AG09319 (cell line): ENCODE data around the gene DNAJC4.
A peak's percentile ranks its signal among the peaks of the same experiment; 100 is the strongest.
"Not testable (repeated sequence)": the region's sequence is repeated elsewhere in the genome, so short reads cannot be mapped to it uniquely, and the experiment has no call there.

ENCODE experiments used
- DNase-seq: peaks from one replicate; pipeline ENCODE4 v3.0.0-alpha.2; 2010; ENCODE audit warnings: low read depth; ENCODE audit errors: extremely low read depth
- TF ChIP-seq, protein P1 (sequence below): IDR thresholded peaks from 2 replicates; pipeline ENCODE4 v1.5.1; 2011; ENCODE audit warnings: low read depth, mild to moderate bottlenecking, inconsistent platforms, low read length, moderate library complexity

DNAJC4 gene

DNA sequence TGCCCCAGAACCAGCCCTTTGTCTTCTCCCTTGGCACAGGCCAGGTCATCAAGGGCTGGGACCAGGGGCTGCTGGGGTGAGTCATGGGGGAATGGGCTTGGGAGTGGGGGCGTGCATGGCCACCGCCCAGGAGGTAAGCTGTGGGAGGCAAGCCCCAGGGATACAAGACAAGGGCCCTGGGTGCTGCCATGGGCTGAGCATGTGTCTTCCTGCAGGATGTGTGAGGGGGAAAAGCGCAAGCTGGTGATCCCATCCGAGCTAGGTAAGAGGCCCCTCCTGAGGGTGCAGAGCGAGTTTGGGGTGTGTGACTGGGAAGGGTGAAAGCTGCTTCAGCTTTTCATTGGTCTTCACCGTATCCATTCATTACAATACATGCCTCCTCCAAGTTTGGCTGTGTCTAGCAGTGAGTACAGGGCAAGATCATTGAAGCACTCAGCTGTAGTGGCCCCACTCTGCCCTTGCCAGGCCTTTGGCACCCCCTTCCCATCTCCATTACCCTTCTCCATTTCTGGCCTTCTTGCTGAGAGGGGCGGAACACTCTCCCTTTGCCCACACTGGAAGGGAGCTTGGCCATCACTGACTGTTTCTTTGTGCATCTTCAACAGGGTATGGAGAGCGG lies 13.0 kb downstream of the DNAJC4 start:
- no peak for DNase-seq
- TF ChIP-seq, protein P1, sequence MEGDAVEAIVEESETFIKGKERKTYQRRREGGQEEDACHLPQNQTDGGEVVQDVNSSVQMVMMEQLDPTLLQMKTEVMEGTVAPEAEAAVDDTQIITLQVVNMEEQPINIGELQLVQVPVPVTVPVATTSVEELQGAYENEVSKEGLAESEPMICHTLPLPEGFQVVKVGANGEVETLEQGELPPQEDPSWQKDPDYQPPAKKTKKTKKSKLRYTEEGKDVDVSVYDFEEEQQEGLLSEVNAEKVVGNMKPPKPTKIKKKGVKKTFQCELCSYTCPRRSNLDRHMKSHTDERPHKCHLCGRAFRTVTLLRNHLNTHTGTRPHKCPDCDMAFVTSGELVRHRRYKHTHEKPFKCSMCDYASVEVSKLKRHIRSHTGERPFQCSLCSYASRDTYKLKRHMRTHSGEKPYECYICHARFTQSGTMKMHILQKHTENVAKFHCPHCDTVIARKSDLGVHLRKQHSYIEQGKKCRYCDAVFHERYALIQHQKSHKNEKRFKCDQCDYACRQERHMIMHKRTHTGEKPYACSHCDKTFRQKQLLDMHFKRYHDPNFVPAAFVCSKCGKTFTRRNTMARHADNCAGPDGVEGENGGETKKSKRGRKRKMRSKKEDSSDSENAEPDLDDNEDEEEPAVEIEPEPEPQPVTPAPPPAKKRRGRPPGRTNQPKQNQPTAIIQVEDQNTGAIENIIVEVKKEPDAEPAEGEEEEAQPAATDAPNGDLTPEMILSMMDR = no peak

DNA sequence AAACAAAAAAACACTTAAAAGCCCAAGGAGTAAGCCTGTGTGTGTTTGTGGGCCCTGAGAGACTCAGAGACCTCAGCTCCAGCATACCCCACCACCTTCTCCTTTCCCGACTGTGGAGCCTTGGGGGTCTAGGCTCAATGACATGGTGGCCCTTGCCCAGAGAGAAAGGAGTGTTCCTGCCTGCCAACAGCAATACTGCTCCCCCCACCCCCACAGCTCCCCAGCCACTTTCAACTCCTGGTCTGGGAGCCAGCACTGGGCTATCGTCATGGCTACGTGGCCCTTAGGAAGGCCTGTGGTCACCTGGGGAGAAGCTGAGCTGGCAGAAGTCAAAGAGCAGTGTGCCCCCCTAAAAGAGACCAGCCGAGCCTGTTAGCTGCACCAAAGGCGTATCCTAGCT lies 13.8 kb downstream of the DNAJC4 start:
- DNase-seq = no peak
- TF ChIP-seq, protein P1 = no peak

DNA sequence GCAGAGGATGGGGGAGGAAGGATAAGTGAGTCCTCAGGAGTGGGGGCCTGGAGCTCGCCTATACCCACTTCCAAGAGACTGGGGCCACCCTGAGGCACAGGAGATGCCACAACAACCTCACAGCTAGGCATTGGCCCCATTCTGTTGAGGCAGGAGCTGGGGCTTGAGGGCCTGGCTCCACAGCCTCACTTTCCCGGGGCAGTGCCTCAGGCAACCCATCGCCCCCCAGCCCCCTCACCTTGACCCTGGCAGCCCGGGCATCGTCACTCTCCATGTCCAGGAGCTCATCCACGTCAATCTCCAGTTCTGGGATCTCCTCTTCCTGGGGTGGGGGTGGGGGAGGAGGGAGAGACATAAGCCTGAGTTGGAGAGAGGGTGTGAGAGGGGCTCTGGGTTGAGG lies 14.6 kb downstream of the DNAJC4 start:
- no peak for DNase-seq
- TF ChIP-seq, protein P1 = no peak

DNA sequence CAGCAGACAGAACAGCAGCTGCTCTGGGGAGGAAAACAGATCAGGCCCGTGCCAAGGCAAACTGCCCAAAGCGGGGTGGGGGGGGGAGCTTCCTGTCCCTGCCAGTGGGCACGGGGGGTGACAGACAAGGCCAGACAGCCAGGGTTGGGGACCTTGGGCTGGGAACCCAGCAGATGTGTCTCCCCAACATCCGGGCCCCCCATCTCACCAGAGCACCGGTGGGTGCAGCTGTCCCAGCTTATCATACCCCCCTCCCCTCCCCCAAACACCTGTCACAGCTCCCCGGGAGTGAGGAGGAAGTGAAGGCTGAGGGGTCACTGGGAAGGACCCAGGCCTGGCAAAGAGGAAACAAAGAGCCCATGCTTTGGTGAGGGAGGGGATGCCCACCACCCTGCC lies 15.1 kb downstream of the DNAJC4 start:
- DNase-seq = no peak
- TF ChIP-seq, protein P1 = no peak

DNA sequence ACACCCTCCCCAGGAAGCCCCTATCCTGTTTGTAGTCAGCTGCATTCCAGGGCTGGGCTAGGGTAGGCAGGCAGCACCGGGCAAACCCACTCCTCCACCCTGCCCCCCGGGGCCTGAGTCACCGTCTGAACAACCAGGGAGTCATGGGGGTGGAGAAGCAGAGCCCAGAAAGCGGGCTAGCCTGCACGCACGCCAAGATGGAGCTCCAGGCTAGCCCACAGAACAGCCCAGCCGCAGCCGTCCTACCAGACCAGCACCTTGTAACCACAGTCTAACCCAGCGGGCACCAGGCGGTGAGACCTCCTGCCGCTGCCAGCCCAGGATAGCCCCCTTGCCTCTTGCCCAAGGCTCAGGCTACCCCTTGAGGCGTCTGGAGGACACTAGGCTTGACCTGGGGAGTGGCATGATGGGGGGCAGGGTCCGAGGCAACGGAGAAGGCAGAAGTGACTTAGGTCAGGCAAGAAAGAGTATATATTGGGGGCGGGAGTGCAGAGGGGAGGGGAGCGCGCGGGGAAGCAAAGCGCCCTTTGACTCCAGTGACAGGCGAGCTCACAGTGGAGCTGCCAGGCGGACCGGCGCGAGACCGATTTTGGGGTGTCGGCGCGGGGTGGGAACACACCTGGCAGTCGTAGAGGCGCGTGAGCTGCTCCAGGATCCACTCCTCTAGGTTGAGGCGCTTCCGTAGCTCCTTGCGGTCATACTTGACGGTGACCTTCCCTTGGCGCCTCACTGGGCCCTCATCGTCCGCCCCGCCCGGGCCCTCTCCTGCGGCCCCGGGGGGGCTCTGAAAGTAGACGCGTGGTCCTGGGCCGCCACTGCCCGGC lies 15.7 kb downstream of the DNAJC4 start:
- DNase-seq = peak; percentile 49
- TF ChIP-seq, protein P1 = no peak

DNA sequence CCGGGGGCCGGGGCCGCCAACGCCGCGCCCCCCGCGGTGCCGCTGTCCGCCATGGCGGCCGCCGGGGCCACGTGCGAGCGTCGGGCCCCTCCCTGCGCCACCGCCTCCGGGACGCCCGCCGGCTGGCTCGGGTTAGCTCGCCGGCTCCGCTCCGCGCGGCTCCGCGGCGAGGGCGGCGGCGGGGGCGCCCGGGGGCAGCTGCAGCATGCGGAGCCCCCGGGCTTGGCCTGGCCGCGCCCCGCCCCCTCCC lies 16.2 kb downstream of the DNAJC4 start:
- DNase-seq = not testable (repeated sequence)

DNA sequence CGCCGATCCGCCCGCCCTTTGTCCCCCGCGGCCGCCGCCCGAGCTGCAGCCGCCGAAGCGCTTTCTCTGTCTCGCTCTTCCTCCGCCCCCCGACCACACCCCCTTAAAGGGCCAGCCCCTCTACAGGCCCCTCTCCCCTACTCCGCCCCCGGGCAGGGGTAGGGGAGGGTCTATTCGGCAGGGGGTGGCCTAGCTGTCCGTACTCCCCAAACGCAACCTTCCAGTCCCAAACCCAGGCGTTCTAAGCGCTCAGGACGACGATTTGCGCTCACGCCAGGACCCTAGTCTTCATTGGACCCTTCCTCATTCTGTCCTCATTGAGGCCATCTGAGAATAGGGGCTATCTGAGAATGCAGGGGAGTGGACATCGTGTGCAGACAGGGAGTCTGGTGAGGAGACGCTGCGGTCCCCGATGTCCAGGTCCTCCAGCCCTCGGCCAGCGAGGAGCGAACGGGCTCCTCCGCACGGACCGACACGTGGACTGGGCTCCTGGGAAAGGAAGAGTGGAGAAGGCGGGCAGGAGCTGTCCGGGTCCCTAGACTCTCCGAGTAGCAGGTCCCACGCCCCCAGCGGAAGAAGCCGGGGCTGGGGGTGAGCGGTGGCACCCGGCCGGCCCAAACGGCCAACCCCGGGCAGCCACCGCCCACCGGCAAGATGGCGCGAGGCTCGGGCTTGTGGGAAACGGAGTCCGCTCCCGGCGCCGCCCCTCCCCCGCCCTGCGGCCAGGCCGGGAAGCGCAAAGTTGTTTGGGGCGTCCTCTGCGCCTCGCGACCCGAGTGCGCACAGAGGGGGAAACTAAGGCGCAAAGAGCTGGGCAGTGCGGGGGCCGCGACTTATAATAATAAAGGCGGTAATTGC lies 16.8 kb downstream of the DNAJC4 start, which contains the start of gene PPP1R14B:
Gene PPP1R14B, minus strand, starts transcription at position 73 of the 858 bp plus-strand sequence. CDS start 270 bp downstream, outside the sequence.
- peak; percentile 44 for DNase-seq
- TF ChIP-seq, protein P1 = no peak; the same call in 1 of the 2 replicates
